Spinal cord (tissue), 10 donors: ENCODE results near the gene PPL. TPM values are rescaled to one million over a fixed set of nuclear protein-coding genes. Genes with fewer than 3 reads are reported as not detected.
A peak's percentile ranks its signal among the peaks of the same experiment; 100 is the strongest.

Source experiments
- DNase-seq, 6 donors: peaks; one replicate each; pipeline versions ENCODE4 v3.0.0 to v3.0.0-alpha.2; 2013 to 2015; ENCODE audit warnings: low spot score in 6 of 6, low read depth in 4 of 6
- H3K27ac ChIP-seq: one replicate; pipeline ENCODE4 v1.5.1; 2013; ENCODE audit warnings: low read depth, low read length, control low read depth
- H3K27me3 ChIP-seq: one replicate; pipeline ENCODE4 v1.6.1; 2013; ENCODE audit warnings: low read length; ENCODE audit not compliant: control insufficient read depth, insufficient read depth
- H3K36me3 ChIP-seq: one replicate; pipeline ENCODE4 v1.6.1; 2013; ENCODE audit warnings: low read length; ENCODE audit not compliant: control insufficient read depth, insufficient read depth
- H3K4me1 ChIP-seq: one replicate; pipeline ENCODE4 v1.6.1; 2013; ENCODE audit warnings: low read length; ENCODE audit not compliant: control insufficient read depth, insufficient read depth
- H3K4me3 ChIP-seq: one replicate; pipeline ENCODE4 v1.5.1; 2013; ENCODE audit warnings: low read depth, low read length, control low read depth
- H3K9me3 ChIP-seq: one replicate; pipeline ENCODE4 v1.6.1; 2013; ENCODE audit warnings: low read length; ENCODE audit not compliant: control insufficient read depth, insufficient read depth
- WGBS: methylation state at CpG from one replicate; pipeline ENCODE4 v1.1.5; 2013; ENCODE audit warnings: missing lambda C conversion rate; ENCODE audit not compliant: insufficient coverage; 5-methylcytosine and 5-hydroxymethylcytosine counted together
- polyA plus RNA-seq, 2 donors: library from polyadenylated mRNA; unstranded; fragments of 120-200 nt; gene quantifications; one replicate each; pipeline ENCODE4 v1.2.1, GENCODE V29; 2013; ENCODE audit not compliant: insufficient read length in 2 of 2
- total RNA-seq, 2 donors: library from RNA; depleted of rRNA in 1 of 2; stranded (reverse); fragments of 120-200 nt in 1 of 2; fragments of >200 nt in 1 of 2; gene quantifications; one replicate each; pipeline versions ENCODE4 v1.2.3 to v1.2.4, GENCODE V29; 2013 to 2014
- donor health status: healthy.

PPL gene
- total and polyA plus RNA-seq, 4 donors = 2.7 to 5.6 (median 3.7) TPM

DNA sequence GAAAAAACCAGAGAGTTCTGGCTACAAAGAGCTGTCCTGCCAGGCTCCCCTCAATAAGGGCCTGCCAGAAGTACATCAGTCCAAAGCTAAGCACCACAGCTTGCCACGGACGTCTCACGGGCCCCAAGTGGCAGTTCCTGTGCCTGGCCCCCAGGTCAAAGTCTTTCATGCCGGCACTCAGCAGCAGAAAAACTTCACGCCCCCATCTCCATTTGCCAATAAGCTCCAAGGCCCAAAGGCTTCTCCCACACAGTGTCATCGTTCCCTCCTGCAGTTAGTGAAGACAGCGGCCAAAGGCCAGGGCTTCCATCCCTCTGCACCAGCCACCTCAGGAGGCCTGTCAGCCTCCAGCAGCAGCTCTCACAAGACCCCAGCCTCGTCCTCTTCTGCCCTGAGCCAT is 62.3 kb downstream of the PPL start:
- no peaks in the 10 kb centered on the region for H3K9me3 ChIP-seq

GRCh38 chr16:4873091-4873490 is 63.9 kb downstream of the PPL start:
- no peak overlapping the region for H3K27ac ChIP-seq
- no peaks in the 10 kb centered on the region for H3K9me3 ChIP-seq
- H3K4me1 ChIP-seq = no peaks in the 10 kb centered on the region
- no peak overlapping the region for H3K4me3 ChIP-seq
- DNase-seq = no peak
- peaks cover 84% of the 10 kb centered on the region for H3K36me3 ChIP-seq
- no peaks in the 10 kb centered on the region for H3K27me3 ChIP-seq
- 87% methylated on average over 3 of the region's 3 CpGs for WGBS

More for the DNA sequence above, 62.3 kb downstream of the PPL start:
- WGBS = 98% methylated on average over 8 of the region's 8 CpGs
- no peaks in the 10 kb centered on the region for H3K27me3 ChIP-seq
- no peaks in the 10 kb centered on the region for H3K4me1 ChIP-seq
- no peak overlapping the region for H3K4me3 ChIP-seq
- no peak overlapping the region for H3K27ac ChIP-seq
- peaks cover 85% of the 10 kb centered on the region for H3K36me3 ChIP-seq
- no peak for DNase-seq

DNA sequence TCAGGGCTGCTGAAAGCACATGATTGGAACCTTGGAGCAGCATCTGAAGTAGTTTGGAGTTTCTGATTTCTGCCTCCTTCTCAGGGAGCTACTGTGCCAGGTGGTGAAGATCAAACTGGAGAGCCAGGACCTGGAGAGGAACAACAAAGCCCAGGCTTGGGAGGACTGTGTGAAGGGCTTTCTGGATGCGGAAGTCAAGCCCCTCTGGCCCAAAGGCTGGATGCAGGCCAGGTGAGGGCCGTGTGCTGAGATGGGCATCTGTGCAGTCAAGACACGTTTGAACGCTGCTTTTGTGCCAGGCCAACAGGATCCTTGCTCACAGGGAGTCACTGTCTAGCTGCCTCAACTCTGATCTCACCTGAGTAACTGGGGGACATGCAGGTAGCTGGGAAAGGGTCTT is 65.9 kb downstream of the PPL start:
- H3K27ac ChIP-seq = no peak overlapping the region
- WGBS = 77% methylated on average over 4 of the region's 4 CpGs
- DNase-seq = peak in 1 of 6 donors; percentile 11
- H3K9me3 ChIP-seq = no peaks in the 10 kb centered on the region
- H3K4me3 ChIP-seq = no peak overlapping the region
- peaks cover 68% of the 10 kb centered on the region for H3K36me3 ChIP-seq
- no peaks in the 10 kb centered on the region for H3K4me1 ChIP-seq
- H3K27me3 ChIP-seq = no peaks in the 10 kb centered on the region

DNA sequence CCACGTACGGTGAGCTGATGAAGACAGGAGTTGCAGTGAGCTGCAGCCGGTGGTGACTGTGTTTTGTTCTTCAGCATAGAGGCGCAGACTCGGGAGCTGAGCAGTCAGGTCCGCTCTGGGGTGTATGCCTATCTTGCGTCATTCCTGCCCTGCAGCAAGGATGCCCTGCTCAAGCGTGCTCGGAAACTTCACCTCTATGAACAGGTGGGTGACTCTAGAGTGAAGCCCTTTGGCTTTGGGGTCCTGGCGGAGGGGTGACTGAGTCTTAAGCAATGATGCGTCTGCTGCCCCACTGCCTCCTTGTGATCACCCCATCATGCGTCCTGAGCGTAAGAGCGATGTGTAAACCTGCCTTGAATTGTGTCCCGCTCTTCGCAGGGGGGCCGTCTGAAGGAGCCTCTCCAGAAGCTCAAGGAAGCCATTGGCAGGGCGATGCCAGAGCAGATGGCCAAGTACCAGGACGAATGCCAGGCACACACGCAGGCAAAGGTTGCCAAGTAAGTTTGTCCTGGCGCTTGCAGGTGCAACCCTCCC is 66.7 kb downstream of the PPL start:
- DNase-seq = peak in 1 of 6 donors; percentile 73
- H3K4me3 ChIP-seq = no peak overlapping the region
- 96% methylated on average over 20 of the region's 21 CpGs for WGBS
- no peak overlapping the region for H3K27ac ChIP-seq
- H3K36me3 ChIP-seq = peaks cover 60% of the 10 kb centered on the region
- no peaks in the 10 kb centered on the region for H3K4me1 ChIP-seq
- H3K27me3 ChIP-seq = no peaks in the 10 kb centered on the region
- H3K9me3 ChIP-seq = no peaks in the 10 kb centered on the region

DNA sequence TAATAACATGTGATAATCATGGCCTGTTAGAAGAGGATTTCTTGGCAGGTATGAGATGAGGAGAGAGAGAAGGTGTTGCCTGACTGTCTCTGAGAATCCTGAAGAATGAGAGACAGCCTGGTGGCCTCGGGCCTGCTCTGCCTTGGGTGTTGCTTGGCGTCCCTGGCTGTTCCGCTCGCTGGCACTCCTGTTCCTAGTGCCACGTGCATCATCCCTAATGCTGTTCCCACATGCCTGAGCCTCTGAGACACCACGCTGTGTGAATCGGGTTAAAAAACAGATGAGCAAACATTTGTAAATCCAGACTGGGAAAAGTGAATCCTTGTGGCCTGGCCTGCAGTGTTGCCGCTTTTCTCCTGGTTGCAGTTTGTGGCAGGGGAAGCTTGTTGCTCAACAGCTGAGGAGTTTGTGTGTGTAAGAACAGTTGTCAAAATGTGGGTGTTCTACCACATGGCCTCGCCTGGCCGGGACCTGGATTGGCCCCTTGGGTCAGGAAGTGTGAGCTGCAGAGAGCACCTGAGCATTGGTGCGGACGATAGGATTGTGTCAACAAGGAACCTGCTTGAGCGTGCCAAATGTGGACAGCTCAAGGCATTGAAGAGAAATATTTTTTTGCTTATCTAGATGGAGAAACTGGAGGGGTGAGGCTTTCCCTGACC is 67.7 kb downstream of the PPL start:
- peaks cover 50% of the 10 kb centered on the region for H3K36me3 ChIP-seq
- H3K4me3 ChIP-seq = no peak overlapping the region
- 81% methylated on average over 13 of the region's 13 CpGs for WGBS
- H3K9me3 ChIP-seq = no peaks in the 10 kb centered on the region
- DNase-seq = peak in 1 of 6 donors; percentile 22
- no peak overlapping the region for H3K27ac ChIP-seq
- H3K27me3 ChIP-seq = no peaks in the 10 kb centered on the region
- H3K4me1 ChIP-seq = no peaks in the 10 kb centered on the region

GRCh38 chr16:4868535-4868934 is 68.4 kb downstream of the PPL start:
- H3K4me1 ChIP-seq = no peaks in the 10 kb centered on the region
- no peak for DNase-seq
- peaks cover 44% of the 10 kb centered on the region for H3K36me3 ChIP-seq
- H3K27me3 ChIP-seq = no peaks in the 10 kb centered on the region
- H3K27ac ChIP-seq = no peak overlapping the region
- no peak overlapping the region for H3K4me3 ChIP-seq
- 96% methylated on average over 7 of the region's 7 CpGs for WGBS
- no peaks in the 10 kb centered on the region for H3K9me3 ChIP-seq

- no peak overlapping the region for H3K27ac ChIP-seq
- 92% methylated on average over 3 of the region's 5 CpGs for WGBS
- no peak overlapping the region for H3K4me3 ChIP-seq
- H3K36me3 ChIP-seq = peaks cover 44% of the 10 kb centered on the region
- H3K9me3 ChIP-seq = no peaks in the 10 kb centered on the region
- DNase-seq = no peak
- no peaks in the 10 kb centered on the region for H3K4me1 ChIP-seq
- H3K27me3 ChIP-seq = no peaks in the 10 kb centered on the region
These were observed 68.9 kb downstream of the PPL start for GRCh38 chr16:4868026-4868425.

GRCh38 chr16:4866586-4866985 is 70.4 kb downstream of the PPL start:
- H3K27ac ChIP-seq = no peak overlapping the region
- no peaks in the 10 kb centered on the region for H3K27me3 ChIP-seq
- H3K4me1 ChIP-seq = no peaks in the 10 kb centered on the region
- DNase-seq = no peak
- H3K9me3 ChIP-seq = no peaks in the 10 kb centered on the region
- H3K36me3 ChIP-seq = peaks cover 35% of the 10 kb centered on the region
- H3K4me3 ChIP-seq = no peak overlapping the region
- WGBS = 95% methylated on average over 12 of the region's 12 CpGs

- H3K4me1 ChIP-seq = no peaks in the 10 kb centered on the region
These were observed 71.6 kb downstream of the PPL start for GRCh38 chr16:4865231-4865860.

GRCh38 chr16:4864728-4865127 is 72.2 kb downstream of the PPL start:
- Histone ChIP-seq H3K27ac (no peak overlapping the region), H3K36me3 (peaks cover 32% of the 10 kb centered on the region), H3K9me3 (no peaks in the 10 kb centered on the region), H3K27me3 (no peaks in the 10 kb centered on the region), H3K4me1 (no peaks in the 10 kb centered on the region), H3K4me3 (no peak overlapping the region)
- no CpG with 5 or more reads among the region's 3 CpGs for WGBS
- no peak for DNase-seq

More at GRCh38 chr16:4865231-4865860, 71.6 kb downstream of the PPL start:
- no peaks in the 10 kb centered on the region for H3K27me3 ChIP-seq
- no peak for DNase-seq
- H3K36me3 ChIP-seq = peaks cover 32% of the 10 kb centered on the region
- WGBS = 98% methylated on average over 10 of the region's 13 CpGs
- H3K9me3 ChIP-seq = no peaks in the 10 kb centered on the region
- no peak overlapping the region for H3K27ac ChIP-seq
- no peak overlapping the region for H3K4me3 ChIP-seq
